ENCODE data around the gene GALNT8.
A peak's percentile ranks its signal among the peaks of the same experiment; 100 is the strongest.

The GALNT8 gene

DNA sequence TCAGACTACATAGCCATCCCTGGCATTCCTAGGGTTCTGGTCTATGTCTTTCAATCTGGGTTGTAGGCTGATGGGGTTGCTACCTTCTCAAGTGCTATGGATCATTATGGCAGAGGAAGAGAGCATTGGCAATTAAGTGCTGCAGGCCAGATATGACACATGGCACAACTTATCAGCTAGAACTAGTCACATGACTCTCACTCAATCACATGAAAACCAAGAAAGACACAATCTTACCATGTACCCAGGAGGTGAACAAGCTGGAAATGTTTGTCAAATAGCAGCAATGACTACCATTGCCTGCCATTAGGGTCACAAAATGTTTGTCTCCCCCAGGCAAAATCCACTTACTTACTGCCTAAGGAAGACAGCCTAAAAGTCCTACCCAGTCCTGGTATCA is 80.4 kb downstream of the GALNT8 start:
- no peak for DNase-seq

DNA sequence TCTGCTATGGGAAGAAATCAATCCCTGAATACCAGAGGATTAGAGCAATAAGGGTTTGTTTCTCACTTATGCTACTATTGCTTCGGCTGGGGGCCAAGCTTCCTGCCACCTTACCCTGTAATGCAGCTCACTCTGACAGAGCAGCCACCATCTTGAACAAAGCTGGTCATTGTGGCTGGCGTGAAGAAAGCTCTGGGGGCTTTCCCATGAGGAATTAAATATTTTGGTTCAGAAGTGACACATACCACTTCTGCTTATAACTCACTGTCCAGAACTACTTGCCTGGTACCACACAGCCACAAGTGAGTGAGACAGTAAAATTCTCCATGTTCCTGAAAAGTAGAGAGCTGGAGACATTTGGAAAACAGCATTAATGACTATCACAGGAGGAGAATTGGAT is 82.6 kb downstream of the GALNT8 start:
- no peak for DNase-seq

DNA sequence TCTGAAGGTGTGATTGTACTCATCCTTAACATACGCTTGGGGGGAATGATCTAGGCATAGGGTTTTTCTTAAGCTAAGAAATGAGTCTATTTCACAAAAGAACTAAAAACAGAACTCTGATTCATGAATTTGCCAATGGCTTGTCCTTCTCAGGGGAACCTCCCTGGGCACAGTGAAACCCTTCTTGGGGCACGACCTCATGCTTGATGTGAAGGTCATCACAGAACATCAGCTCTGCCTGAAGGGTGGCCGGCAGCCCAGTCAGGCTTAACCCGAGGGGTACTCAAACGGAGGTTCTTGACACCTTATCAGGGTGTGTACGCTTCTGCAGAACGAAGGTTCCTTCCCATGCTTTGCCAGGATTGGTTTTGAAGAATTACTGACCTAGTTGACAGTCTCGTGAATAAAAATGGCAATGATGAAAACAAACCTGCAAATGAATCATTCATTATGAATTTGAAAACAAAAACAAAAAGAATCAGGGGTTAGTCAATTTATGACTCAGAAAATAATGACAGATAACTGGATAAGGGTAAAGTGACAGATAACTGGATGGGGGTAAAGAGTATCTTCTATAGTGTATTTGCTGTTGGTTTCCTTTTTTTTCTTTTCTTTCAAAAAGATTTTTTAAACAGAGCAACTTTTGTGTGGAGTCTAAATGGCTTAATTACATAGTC is 86.4 kb downstream of the GALNT8 start:
- DNase-seq, result peak; percentile 63

DNA sequence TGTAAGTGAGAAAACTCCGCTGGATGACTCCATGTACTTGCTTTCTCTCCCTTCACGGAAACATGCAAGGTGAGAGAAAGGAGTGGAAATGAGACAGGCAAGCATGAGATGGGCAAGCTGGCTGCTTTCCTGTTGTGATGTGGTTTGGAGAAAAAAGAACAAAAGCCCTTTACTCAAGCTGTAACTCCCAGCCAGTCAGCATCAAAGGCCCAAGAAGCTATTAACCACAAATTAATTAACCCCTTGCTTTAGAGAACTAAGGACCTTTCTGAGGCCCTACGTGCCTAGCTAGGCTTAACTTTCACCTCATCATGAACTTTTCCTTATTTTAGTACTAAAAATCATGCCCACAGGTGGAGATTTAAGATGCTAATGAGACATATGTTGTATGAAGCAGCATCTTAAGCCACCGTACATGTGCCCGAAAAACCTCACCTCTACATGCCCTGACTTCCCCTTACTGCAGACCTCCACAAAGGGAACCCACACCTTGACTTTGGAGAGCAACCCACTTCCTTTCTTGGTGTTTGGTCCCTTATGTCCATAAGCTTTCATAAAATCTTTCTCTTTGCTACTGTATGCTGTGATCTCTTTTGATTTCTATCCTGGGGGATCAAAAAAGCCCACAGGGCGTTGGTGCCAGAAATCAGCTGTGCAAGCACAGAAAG is 87.0 kb downstream of the GALNT8 start:
- no peak for DNase-seq

DNA sequence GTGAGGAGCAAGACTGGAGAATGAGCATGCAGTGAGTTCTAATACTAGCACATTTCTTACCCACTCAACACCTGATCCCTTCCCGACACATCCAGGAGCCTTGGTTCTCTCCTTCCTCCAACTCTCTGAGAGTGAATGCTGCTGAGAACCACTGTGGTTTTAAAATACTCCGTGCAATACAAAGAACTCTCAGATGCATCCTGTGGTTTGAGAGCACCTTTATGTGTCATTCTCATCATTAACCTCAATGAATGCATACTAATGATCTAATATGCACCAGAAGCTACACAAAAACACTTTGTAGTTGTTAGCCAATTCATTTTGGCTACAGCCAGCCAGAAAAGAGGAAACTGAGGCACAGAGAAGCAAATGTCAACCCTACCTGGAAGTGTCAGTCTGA is 87.6 kb downstream of the GALNT8 start:
- no peak for DNase-seq

DNA sequence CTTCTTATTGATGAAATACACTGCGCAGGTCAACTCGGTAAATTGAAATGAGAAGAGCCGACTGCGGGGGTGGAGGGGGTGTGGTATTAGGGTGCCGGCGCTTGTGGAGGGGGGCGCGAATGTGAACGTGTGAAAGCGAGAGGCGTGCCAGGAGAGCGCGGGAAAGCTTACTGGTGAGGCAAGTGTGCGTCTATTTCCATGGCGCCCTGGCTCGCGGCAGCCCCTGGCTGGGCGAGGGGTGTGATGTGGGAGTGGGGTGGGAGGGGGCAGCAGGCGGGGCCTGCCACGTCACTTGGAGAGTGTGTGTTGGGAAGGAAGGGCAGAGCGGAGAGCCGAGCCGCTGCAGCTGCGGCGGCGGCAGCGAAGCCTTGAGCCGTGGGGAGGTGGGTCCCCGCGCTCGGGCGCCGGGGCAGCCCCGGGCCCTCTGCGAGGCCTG is 88.8 kb downstream of the GALNT8 start:
- no peak for DNase-seq

DNA sequence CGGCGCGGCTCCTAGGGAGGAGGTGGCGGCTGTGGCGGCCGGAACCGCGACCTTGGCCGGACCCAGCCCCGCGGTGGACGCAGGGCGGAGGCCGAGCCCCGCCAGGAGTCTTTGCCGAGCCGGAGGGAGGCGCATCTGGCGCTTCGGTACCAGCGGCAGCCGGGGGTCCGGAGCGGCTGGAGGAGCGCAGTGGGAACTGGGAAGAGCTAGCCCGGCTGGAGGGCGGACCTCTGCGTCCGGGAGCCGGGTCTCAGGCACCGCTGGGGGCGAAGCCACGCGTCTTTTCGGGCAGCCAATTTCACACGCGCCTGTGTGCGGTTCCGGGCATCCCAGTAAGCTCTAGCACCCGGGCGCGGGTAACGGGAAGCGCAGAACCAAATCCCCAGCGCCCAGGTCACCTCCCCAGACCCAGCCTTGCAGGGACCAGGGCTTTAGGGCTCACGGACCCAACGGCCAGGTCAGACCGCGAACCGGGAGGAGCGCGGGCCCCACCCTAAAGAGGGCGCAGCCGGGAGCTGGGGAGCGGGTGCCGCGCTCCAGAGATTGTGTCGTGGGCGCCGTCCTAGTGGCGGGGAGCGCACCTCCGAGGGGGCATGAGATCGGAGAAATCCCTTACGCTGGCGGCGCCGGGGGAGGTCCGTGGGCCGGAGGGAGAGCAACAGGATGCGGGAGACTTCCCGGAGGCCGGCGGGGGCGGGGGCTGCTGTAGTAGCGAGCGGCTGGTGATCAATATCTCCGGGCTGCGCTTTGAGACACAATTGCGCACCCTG is 89.4 kb downstream of the GALNT8 start:
- peak; percentile 64 for DNase-seq

DNA sequence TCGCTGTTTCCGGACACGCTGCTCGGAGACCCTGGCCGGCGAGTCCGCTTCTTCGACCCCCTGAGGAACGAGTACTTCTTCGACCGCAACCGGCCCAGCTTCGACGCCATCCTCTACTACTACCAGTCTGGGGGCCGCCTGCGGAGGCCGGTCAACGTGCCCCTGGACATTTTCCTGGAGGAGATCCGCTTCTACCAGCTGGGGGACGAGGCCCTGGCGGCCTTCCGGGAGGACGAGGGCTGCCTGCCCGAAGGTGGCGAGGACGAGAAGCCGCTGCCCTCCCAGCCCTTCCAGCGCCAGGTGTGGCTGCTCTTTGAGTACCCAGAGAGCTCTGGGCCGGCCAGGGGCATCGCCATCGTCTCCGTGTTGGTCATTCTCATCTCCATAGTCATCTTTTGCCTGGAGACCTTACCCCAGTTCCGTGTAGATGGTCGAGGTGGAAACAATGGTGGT is 90.0 kb downstream of the GALNT8 start:
- DNase-seq, result no peak

DNA sequence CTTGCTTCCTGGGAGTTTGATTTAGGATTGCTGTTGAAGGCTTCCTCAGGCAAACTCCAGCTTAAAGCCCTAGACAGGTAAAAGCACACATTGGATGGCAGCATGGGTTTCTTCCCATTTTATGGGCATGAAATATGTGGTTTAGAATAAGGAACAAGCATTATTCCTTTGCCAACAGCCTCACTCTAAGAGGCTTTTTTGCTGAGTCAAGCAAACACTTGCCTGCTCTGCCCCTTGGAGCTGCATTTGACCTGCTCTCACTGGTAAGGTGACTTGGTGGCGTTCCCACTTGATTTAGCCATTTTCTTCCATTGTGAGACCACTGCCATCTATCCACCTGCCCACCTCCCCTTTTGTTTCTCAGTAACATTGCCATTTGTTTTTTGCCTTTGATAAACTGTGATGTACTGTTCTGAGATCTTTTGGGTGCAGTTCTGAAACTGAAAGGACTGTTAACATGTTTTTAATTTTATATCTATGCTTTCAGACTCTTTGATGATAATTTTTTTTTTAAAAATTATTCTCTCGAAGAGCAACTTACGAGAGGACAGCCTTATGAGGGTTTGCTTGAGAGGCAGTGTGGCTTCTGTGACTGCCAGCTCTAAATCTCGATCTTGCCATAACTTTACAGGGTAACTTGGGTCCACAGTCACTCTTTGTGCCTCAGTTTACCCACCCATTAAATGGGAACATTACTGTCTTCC is 92.6 kb downstream of the GALNT8 start:
- no peak for DNase-seq

DNA sequence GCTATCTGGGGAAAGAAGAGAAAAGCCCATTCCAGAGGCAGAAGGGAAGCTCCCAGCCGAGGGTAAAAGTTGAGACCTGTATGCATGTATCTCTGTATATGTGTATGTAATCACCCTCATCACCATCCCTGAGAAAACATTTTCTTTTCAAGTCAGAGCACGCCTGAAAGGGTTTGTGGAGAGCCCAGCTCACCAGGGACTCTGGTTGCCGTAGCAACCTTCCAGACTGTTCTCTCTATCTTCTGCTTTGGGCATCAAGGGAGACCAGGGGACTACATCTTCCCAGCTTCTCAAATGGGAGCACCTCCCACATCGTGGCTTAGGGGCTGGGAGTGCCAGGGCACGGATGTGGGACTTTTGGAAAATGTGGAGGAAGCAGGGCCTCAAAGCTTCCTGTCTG is 93.5 kb downstream of the GALNT8 start:
- DNase-seq, result no peak

DNA sequence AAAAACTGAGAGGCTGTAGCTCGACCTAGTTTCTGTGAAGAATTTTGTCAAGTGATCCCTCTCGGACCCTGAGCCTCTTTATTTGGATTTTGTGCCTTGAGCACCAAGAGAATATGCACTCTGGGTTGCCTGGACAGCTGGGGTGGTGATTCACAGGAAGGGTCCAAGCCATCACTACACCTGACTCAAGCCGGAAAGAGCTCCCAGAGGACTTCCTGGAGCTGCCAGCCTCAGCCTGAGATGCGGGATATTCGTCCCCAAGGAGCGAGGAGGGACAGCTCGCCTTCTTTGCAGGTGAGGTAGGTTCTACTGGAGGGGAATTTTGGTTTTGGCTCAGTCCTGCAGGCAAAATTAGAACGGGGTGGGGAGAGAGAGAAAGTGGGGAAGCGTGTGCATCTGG is 94.3 kb downstream of the GALNT8 start:
- no peak for DNase-seq

DNA sequence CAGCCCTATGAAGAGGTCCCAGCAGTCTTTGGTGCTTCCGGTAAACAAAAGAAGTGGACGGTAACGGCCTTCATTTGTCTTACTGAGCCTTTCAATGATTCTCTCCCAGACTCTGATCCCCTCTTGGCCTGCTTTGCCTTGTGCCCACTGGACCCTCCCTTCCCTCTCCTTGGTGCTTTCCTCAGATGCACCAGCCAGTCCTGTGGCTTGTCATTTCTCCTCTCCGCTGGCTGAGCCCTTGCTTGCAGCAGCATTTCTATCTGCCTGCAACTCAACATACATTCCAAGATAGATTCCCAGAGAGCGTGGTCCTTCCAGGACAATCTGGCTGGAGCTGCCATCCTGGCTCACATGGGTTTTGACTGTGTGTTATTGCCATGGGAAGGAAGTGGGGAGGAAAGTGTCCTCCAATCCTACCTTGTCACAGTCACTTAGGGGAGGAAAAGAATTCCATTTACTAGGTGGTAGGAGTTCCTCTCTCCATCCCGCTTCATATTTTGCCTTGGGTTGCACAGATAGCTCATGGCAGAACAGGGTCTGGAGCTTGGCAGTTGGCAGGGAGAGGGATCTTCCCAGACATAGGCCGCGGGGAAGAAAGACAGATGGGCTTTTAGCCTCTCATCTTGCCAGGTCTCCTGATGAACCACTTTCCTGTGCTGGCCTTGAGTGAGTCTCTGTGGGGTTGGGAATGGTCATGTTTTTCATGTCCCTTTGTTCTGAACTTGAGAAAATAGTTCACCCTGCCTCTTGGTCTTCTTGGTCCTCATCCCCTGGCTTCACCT is 96.7 kb downstream of the GALNT8 start:
- no peak for DNase-seq

DNA sequence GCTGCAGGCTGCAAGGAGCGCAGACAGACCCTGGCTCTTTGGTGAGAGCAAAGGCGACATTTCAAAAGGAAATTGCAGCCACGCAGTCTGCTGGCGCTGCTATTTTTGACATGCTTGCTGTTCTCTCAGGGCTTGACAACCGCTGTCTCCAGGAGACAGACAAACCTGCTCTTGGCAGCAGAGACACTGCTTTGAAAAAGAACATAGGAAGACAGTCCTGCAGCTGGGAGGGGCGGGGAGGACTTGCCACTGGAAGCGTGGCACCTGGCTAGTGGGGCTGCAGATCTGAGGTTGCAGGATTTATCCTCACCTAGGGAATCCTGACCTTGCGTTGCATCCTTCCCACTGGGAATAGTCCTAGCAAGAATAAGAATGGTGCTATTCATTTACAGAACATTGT is 97.7 kb downstream of the GALNT8 start:
- DNase-seq, result no peak

DNA sequence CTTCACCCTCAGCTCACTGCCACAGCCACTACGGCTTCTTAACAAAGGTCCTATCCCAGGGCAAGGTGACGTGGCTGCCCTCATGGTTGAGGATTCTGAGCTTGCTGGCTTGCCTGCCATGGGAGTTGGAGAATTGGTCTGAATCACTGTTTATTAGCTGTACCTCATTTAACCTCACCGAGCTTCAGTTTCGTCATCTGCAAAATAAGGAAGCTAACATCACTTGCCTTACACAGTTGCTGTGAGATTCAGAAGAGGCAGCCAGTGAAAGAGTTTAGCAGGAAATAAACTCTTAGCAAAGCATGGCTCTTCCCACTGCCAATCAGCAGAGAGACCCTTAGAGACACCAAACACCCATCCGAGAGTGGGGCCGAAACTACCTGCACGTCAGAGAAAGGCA is 99.5 kb downstream of the GALNT8 start:
- no peak for DNase-seq

DNA sequence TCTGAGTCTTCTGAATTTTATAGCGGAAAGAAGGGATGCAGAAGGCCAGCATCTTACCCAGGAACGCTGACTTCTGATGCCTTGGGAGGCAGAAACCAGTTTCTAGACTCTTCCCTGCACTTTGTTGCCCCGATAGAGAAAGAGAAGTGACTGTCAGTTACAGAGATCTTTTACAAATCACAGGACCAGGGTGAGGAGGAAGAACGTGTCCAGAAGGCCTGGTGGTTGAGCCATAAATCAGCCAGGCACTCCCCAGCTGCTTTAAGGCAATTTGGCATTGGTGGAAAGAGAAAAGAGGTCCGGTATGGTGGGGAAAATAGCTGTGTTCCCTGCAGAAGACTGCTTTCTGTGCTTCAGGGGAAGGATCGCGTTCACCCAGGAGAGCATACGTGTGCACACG is 100.8 kb downstream of the GALNT8 start:
- no peak for DNase-seq

All from activated CD8-positive, alpha-beta memory T cell treated with anti-CD3 and anti-CD28 coated beads, Interleukin-2, amount 50 U/mL, for 48 hours (primary cell).